Stimulated activated effector memory CD8-positive, alpha-beta T cell treated with anti-CD3 and anti-CD28 coated beads, Interleukin-12 subunit alpha, Interleukin-12 subunit beta, amount 100 ng/mL, for 72 hours (primary cell): ENCODE measurements around the gene CA10.
A peak's percentile ranks its signal among the peaks of the same experiment; 100 is the strongest.

Experiments
- ATAC-seq: fragments of 150-1000 bp; cut with Tn5 transposase; 2 replicates; pipeline ENCODE4 v1.10.0; 2021
- DNase-seq, 2 donors: peaks; one replicate each; pipeline ENCODE4 v3.0.0; 2021 to 2022; ENCODE audit warnings: low spot score in 2 of 2
- H3K27ac Mint-ChIP-seq: one replicate; pipeline ENCODE4 v1.8.0; 2022; ENCODE audit warnings: mild to moderate bottlenecking, mixed read lengths
- H3K36me3 Mint-ChIP-seq: one replicate; pipeline ENCODE4 v1.8.0; 2022; ENCODE audit warnings: mild to moderate bottlenecking, mixed read lengths
- H3K4me1 Mint-ChIP-seq: one replicate; pipeline ENCODE4 v1.8.0; 2022; ENCODE audit warnings: mixed read lengths
- H3K4me3 Mint-ChIP-seq: one replicate; pipeline ENCODE4 v1.8.0; 2022; ENCODE audit warnings: mild to moderate bottlenecking, mixed read lengths
- H3K9me3 Mint-ChIP-seq: one replicate; pipeline ENCODE4 v1.8.0; 2022; ENCODE audit warnings: mixed read lengths

Gene CA10

DNA sequence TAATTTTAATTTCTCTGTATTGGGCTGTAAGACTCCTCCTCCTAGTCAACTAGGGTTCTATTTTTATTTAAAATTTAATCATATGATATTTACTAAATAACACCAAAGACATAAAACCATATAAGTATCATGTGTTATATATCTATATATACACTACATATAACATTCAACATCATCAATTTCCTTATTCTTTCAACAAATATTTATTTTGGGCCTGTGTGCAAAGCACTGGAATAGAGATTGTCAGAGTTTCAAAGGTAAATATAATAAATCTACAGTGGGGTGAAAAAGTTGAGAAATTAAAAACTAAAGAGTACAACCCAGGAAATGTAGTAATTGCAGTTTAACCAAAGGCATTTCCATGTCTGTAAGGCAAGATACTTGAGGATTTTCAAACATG lies 364.0 kb downstream of the CA10 start:
- Mint-ChIP-seq H3K4me1 (no peaks in the 10 kb centered on the region), H3K9me3 (no peaks in the 10 kb centered on the region), H3K27ac (no peak overlapping the region), H3K36me3 (no peaks in the 10 kb centered on the region), H3K4me3 (no peak overlapping the region)
- no peak for DNase-seq
- ATAC-seq = no peak

DNA sequence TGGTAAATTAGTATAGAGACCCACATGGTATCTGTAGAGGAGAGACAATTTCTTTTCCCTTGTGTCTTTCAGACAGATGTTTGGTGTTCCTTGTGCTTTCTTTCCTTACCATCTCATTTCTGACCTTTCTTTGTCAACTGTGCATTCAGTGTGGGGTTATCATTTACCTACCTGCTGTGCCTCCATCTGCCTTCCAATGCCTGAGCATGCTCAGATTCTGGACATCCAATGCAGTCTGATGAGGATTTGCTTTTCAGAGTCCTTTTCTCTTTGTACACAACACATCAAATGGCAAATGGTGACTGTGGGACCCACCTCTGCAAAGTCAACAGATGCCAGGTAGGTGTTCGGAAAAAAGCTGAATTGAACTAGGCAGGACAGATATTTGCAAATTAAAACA lies 364.8 kb downstream of the CA10 start:
- Mint-ChIP-seq H3K9me3 (no peaks in the 10 kb centered on the region), H3K4me1 (no peaks in the 10 kb centered on the region), H3K27ac (no peak overlapping the region), H3K4me3 (no peak overlapping the region), H3K36me3 (no peaks in the 10 kb centered on the region)
- DNase-seq = no peak
- no peak for ATAC-seq

DNA sequence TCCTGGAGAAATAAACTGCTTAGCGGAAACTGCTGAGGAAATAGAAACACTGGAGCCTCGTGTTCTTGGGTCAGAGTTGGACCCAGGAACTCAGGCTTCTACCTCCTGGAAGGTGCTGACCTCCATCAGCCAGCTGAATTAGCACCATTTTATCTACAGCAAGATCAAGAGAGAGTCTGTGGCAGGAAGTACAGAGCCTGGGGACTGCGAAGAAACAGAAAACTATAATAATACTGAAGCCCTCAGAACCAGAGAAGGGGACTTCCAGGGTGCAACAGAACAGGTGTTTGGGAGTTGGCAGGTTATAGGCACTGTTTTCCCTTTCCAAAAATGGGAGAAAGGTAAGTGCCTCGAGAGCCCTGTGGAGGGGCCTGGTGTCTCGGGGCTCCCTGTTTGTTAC lies 379.7 kb downstream of the CA10 start:
- no peak for ATAC-seq

DNA sequence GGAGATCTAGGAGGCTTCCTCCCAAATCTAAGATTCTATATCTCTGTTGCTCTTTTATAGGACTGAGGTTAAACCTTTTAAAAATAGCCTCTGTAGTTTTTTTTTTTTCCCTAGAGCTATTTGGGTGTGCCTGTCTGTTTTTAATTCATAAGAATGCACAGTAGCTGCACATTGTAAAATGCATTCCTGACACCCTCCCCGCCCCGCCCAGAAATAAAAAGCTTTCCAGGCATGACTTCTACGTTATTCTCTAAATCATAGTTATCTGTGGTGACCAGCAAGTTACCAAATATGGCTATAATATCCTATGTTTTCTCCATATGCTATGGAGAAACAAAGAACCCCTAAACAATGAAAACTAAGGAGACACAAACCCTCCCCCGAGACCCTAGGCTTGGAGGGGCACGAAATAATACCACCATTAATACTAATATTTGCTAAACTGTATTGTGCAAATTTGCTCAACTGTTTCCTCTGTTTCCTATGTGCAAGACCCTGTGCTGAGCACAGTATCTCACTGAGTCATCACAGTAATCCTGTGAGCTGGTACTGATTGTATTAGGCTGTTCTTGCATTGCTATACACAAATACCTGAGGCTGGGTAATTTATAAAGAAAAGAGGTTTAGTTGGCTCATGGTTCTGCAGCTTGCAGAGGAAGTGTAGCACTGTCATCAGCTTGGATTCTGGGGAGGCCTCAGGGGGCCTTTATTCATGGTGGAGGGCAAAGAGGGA lies 388.3 kb downstream of the CA10 start:
- ATAC-seq (no peak), DNase-seq (no peak)
- no peaks in the 10 kb centered on the region for H3K36me3 Mint-ChIP-seq
- H3K27ac Mint-ChIP-seq = no peak overlapping the region
- no peaks in the 10 kb centered on the region for H3K4me1 Mint-ChIP-seq
- no peaks in the 10 kb centered on the region for H3K9me3 Mint-ChIP-seq
- H3K4me3 Mint-ChIP-seq = no peak overlapping the region

More for the DNA sequence above, 379.7 kb downstream of the CA10 start:
- Mint-ChIP-seq H3K4me3 (no peak overlapping the region), H3K27ac (no peak overlapping the region), H3K36me3 (no peaks in the 10 kb centered on the region), H3K9me3 (no peaks in the 10 kb centered on the region), H3K4me1 (no peaks in the 10 kb centered on the region)
- DNase-seq = no peak

DNA sequence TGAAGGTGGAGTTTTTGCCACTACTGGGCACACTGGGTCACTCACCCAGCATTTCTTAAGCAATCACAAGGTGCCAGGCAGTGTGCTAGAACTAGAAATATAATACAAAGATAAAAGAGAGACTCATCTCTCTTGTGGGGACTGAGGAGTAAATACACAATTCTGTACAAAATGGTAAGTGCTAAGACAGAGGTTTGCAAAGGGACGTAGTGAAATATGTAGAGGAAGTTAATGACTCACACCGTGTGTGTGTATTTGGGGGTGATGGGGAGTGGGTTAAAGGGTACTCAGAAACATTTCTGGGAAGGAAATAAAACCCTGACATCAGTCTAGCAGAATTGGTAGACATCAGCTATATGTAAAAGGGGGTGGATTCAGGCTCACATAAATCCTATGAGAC lies 389.3 kb downstream of the CA10 start:
- DNase-seq (no peak), ATAC-seq (no peak)
- no peak overlapping the region for H3K27ac Mint-ChIP-seq
- no peaks in the 10 kb centered on the region for H3K9me3 Mint-ChIP-seq
- no peak overlapping the region for H3K4me3 Mint-ChIP-seq
- no peaks in the 10 kb centered on the region for H3K36me3 Mint-ChIP-seq
- no peaks in the 10 kb centered on the region for H3K4me1 Mint-ChIP-seq

DNA sequence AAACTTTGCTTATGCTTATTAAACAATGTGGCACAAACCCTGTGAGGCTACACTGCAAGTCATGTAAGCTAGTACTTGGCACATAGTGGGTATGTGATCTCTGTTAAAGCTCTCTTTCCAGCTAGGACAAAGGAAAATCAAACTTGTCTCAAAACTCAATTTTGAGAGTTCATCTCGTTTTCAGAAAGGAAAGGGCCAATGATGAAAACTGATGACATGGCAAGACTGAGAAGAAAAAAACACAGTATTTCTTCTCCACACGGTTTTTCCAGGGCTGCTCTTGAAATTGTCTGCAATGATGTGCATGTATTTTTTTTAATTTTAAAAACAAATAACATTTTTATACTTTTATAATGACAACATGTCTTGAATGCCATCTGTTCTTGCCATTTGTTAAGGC lies 389.8 kb downstream of the CA10 start:
- Mint-ChIP-seq H3K9me3 (no peaks in the 10 kb centered on the region), H3K4me1 (no peaks in the 10 kb centered on the region), H3K36me3 (no peaks in the 10 kb centered on the region), H3K27ac (no peak overlapping the region), H3K4me3 (no peak overlapping the region)
- DNase-seq (no peak), ATAC-seq (no peak)

DNA sequence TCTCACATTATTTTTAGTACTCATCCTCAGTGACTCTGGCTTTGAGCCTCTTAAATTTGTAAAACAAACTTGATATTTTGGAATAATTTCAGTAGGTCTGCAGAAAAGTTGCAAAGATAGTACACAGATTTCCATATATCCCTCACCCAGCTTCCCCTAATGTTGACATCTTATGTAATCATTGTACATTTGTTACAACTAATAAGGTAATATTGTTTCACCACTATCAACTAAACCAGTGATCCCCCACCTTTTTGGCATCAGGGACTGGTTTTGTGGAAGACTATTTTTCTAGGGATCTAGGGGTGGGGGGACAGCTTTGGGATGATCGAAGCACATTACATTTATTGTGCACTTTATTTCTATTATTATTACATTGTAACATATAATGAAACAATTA lies 391.2 kb downstream of the CA10 start:
- Mint-ChIP-seq H3K9me3 (no peaks in the 10 kb centered on the region), H3K4me3 (no peak overlapping the region), H3K36me3 (no peaks in the 10 kb centered on the region), H3K4me1 (no peaks in the 10 kb centered on the region), H3K27ac (no peak overlapping the region)
- no peak for ATAC-seq
- DNase-seq = no peak

DNA sequence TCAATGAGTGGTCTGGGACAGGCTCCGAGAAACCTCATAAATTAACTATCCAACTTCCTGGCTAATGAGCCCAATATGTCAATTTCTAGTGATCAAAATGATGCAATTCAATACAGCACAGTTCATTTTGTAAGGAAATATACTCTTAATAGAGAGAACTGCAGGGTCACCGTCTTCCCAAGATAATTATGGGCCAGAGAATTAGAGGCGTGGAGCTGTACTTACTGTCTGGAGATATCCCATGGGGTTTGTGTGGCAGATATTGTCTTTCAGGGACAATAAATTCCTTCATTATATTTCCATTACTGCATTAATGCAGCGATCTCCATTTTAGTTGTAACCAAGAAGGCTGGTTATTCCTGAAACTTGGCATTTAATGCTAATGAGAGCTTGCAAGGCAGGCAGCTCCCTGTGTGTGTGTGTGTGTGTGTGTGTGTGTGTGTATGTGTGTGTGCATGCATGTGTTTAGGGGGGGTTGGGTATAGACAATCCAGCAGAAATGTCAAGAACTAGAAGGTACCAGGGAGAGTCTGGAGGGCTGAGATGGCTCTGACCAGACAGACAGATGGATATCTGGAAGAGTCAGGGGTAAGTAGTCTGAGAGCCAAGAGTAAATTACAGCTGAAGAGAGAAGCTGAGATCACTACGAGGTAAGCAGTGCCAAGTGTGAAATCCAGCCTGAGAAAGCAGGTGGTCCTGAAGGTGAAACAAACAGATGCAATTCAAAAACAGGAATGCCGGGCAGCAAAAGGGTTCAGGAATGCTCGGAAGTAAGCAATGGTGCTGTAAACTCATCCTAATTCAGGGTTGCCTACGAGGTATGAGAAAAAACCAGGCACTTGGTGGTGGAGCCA lies 393.0 kb downstream of the CA10 start:
- no peak overlapping the region for H3K27ac Mint-ChIP-seq
- no peaks in the 10 kb centered on the region for H3K36me3 Mint-ChIP-seq
- H3K4me1 Mint-ChIP-seq = no peaks in the 10 kb centered on the region
- H3K4me3 Mint-ChIP-seq = no peak overlapping the region
- no peaks in the 10 kb centered on the region for H3K9me3 Mint-ChIP-seq
- DNase-seq = no peak
- no peak for ATAC-seq

DNA sequence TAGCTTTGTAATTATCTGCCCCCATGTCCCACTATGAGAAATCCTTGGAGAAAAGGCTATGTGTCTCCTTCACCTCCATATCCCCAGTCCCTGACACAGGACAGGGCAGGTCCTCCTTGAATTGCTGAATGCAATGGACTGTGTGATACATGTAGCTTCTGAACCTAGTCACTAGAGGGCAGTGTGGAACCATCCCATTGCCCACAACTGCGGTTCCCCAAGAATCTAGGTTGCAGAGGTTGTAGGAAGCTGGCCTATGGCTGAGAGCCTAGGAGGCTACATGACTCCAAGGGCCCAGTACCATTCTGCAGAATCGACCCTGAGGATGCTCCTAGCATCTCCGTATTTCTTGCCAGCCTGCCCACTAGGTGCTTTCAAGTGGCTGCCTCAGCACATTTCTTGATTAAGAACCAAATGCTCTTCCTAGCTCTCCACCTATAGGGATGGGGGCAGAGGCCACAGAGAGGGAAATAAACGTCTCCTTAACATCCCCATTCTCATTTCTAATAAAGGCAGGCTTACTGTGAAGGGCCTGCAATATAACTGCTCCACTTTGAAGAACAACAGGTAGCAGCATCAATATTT lies 394.0 kb downstream of the CA10 start:
- no peak overlapping the region for H3K4me3 Mint-ChIP-seq
- H3K4me1 Mint-ChIP-seq = no peaks in the 10 kb centered on the region
- ATAC-seq = peak; percentile 69
- peak in 1 of 2 donors; percentile 52 for DNase-seq
- no peak overlapping the region for H3K27ac Mint-ChIP-seq
- no peaks in the 10 kb centered on the region for H3K9me3 Mint-ChIP-seq
- H3K36me3 Mint-ChIP-seq = no peaks in the 10 kb centered on the region

DNA sequence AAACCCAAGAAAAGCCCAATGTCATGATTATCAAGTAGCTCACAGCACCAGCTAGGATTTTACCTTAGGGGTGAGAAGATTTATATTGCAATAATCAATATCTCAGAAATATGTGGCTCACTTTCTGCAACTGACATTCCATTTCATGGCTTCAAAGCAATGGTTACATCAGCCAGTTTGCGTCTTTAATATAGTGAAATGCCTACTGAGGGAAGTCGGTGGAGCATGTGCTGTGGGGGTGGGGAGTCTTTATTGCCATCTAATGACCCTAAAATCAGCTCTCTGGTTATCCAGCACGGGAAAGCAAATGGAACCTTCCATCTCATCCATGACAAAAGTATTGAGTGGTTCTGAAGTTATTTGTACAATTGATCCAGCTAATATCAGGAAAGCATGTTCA lies 395.5 kb downstream of the CA10 start:
- H3K4me1 Mint-ChIP-seq = no peaks in the 10 kb centered on the region
- DNase-seq (no peak), ATAC-seq (no peak)
- H3K27ac Mint-ChIP-seq = no peak overlapping the region
- H3K9me3 Mint-ChIP-seq = no peaks in the 10 kb centered on the region
- H3K36me3 Mint-ChIP-seq = no peaks in the 10 kb centered on the region
- H3K4me3 Mint-ChIP-seq = no peak overlapping the region

DNA sequence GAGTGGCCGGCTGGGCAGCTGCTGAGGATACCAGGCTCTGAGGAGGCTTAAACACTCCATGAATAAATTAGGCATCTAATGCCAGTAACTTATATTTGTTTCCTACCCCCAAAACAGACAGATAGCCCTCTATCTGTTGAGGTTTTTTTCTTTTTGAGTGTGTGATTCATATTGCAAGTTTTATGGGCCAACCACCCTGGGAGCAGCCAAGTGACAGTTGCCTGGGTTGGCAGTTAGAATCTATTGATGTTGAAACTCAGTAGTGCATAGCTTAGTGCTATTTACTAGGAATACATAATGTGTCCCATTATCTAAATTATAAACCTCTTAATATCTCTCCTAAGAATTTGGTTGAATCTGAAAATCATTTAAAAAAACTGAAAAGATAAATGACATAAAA lies 397.4 kb downstream of the CA10 start:
- no peaks in the 10 kb centered on the region for H3K36me3 Mint-ChIP-seq
- H3K27ac Mint-ChIP-seq = no peak overlapping the region
- no peak for DNase-seq
- no peak overlapping the region for H3K4me3 Mint-ChIP-seq
- no peaks in the 10 kb centered on the region for H3K9me3 Mint-ChIP-seq
- no peaks in the 10 kb centered on the region for H3K4me1 Mint-ChIP-seq
- ATAC-seq = no peak

DNA sequence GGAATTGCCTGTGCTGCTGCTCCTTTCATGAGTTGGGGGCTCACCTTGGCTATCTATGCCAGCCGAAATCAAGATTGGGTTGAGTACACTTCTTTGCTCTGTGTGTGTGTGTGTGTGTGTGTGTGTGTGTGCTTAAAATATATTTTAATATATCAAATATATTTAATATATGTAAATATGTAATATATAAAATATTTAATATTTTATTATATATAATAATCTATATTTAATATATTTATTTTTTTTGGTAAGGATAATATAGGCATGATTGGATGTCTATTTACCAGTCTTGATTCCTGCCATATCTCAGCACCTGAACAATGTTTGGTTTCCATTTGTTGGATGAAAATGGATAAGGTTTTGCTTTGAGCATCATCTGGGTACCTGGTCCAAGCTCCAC lies 399.3 kb downstream of the CA10 start:
- no peaks in the 10 kb centered on the region for H3K9me3 Mint-ChIP-seq
- no peaks in the 10 kb centered on the region for H3K4me1 Mint-ChIP-seq
- no peak overlapping the region for H3K27ac Mint-ChIP-seq
- H3K36me3 Mint-ChIP-seq = no peaks in the 10 kb centered on the region
- no peak overlapping the region for H3K4me3 Mint-ChIP-seq
- ATAC-seq (no peak), DNase-seq (no peak)

DNA sequence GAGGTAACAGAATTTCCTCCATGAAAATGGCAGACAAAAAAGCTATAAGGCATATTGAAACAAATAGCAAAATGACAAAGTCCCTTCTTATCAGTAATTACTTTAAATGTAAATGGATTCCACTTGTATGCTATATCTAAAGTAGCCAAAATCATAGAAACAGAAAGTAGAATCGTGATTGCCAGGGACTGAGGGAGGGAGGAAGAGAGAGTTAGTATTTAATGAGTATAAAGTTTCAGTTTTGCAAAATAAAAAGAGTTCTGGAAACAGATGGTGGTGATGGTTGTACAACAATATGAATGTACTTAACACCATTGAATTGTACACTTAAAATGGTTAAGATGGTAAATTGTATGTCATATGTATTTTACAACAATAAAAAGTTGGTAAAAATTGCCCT lies 407.4 kb downstream of the CA10 start:
- H3K4me1 Mint-ChIP-seq = no peaks in the 10 kb centered on the region
- ATAC-seq (no peak), DNase-seq (no peak)
- no peak overlapping the region for H3K4me3 Mint-ChIP-seq
- no peaks in the 10 kb centered on the region for H3K9me3 Mint-ChIP-seq
- H3K27ac Mint-ChIP-seq = no peak overlapping the region
- no peaks in the 10 kb centered on the region for H3K36me3 Mint-ChIP-seq

DNA sequence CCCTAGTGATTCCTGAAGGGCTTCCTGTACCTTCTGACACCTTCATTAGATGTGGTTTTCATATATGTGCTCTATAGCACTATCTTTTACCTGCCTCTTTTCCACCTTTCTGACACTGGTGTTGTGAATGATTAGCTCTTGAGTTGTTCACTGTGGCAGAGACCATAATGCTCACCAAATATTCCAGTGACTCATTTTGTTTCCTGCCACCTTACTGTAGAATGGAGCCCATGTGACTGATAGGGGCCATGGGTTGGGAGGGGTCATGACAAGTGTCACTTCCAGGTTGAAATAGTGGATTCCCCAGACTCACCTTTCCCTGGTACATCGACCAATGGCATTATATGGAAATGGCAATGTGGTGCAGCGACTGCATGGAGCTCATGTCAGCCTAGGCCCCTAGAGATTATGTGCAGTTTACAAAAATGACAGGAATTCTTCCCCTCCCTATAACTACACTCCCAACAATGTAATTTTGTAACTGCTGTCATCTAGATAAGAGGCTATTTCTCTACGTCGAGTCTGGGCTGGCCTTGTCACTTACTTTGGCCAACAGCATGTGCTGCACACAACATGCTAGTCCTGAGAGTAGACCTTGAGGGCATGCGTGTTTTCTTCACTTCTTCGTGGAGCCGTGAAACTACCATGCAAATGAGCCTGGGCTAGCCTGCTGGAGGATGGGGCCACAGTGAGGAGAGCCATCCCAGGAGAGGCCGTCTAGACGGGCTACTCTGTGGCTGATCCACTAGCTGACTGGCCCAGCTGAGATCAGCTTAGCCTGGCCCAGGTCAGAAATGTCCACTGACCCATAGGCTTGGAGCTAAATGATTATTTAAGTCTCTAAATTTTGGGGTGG lies 409.5 kb downstream of the CA10 start:
- H3K9me3 Mint-ChIP-seq = no peaks in the 10 kb centered on the region
- no peak overlapping the region for H3K4me3 Mint-ChIP-seq
- no peaks in the 10 kb centered on the region for H3K4me1 Mint-ChIP-seq
- DNase-seq = no peak
- H3K27ac Mint-ChIP-seq = no peak overlapping the region
- no peaks in the 10 kb centered on the region for H3K36me3 Mint-ChIP-seq
- ATAC-seq = no peak

DNA sequence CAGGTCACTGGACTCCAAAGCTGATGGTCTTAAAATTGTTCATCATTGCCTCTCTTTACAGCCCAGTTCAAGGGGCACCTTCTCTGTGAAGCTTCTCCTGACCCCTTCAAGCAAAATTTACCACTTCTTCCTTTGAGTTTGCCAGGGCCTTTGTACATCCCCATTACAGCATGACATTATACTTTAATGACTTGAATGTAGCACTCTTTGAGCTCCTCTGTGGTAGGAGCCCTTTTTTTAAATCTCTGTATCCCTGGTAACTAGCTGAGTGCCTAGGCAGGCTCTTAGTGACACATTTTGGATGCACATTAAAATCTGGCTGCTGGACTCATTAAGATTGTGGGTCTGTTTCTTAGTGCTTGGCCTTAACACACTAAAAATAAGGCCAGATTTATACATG lies 412.1 kb downstream of the CA10 start:
- DNase-seq (no peak), ATAC-seq (no peak)
- Mint-ChIP-seq H3K27ac (no peak overlapping the region), H3K9me3 (no peaks in the 10 kb centered on the region), H3K4me1 (no peaks in the 10 kb centered on the region), H3K4me3 (no peak overlapping the region), H3K36me3 (no peaks in the 10 kb centered on the region)
